ENCODE results near the gene DCLK3. TPM values are rescaled to one million over a fixed set of nuclear protein-coding genes. Genes with fewer than 3 reads are reported as not detected.

DCLK3 gene
- total and polyA plus RNA-seq, 5 donors from 2014 or later = not detected

DNA sequence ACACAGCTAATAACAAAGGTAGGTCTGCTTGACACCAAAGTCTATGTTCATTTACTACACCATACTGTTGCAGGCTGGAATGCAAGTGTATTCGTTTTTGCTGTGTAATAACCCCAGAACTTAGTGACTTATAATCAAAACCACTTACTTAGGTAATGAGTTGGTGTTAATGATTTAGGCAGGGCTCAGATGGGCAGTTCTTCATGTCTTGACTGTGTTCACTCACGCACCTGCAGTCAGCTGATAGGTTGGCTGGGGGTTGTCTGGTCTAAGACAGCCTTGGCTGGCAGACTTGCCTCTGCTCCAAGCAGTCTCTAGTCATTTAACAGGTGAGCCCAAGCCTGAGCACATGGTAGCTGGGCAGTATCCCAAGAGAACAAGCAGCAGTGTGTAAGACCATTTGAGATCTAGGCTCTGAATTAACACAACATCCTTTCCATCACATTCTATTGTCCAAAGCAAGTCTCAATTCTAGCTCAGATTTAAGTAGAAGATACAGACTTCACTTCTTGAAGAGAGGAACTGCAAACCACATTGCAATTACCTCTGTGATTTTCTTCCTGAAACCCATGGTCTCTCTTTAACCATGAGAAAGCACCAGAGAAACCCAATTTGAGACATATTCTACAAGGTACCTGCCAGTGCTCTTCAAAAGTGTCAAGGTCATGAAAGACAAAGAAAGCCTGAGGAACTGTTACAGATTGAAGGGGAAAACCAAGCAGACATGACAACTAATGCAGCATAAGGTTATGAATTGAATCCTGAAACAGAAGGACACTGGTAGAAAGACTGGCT is 13.3 kb upstream of the DCLK3 start:
- H3K27ac ChIP-seq (ENCODE audit: insufficient read depth, low read length, poor library complexity, severe bottlenecking) = no peak overlapping the region
- no peak for DNase-seq
- no peaks in the 10 kb centered on the region for H3K36me3 Mint-ChIP-seq
- H3K4me1 Mint-ChIP-seq = no peaks in the 10 kb centered on the region
- H3K9me3 Mint-ChIP-seq = peaks cover 0 to 1% (median 0%) of the 10 kb centered on the region in 7 donors
- H3K4me1 ChIP-seq (ENCODE audit: control insufficient read depth, insufficient read depth, low read length, poor library complexity, severe bottlenecking) = no peaks in the 10 kb centered on the region
- peak overlapping the region in 1 of 3 donors; percentile 21 for H3K27ac Mint-ChIP-seq
- peaks cover 6% of the 10 kb centered on the region for H3K27me3 ChIP-seq (ENCODE audit: control insufficient read depth, insufficient read depth, low read length)
- no peak overlapping the region for H3K4me3 ChIP-seq (ENCODE audit: low read depth, low read length)
- no peaks in the 10 kb centered on the region for H3K36me3 ChIP-seq (ENCODE audit: control insufficient read depth, insufficient read depth, low read length)
- H3K27me3 Mint-ChIP-seq = peaks cover 15% of the 10 kb centered on the region
- no peaks in the 10 kb centered on the region for H3K9me3 ChIP-seq (ENCODE audit: control insufficient read depth in 2 of 2, low read length in 2 of 2)
- no peak for ATAC-seq (ENCODE audit: low read depth in 2 of 2)
- H3K4me3 Mint-ChIP-seq = no peak overlapping the region

GRCh38 chr3:36776436-36776835 is 12.1 kb upstream of the DCLK3 start:
- Mint-ChIP-seq H3K27me3 (peaks cover 15% of the 10 kb centered on the region), H3K27ac (no peak overlapping the region), H3K9me3 (peaks cover 0 to 2% (median 0%) of the 10 kb centered on the region in 7 donors), H3K4me3 (no peak overlapping the region), H3K4me1 (no peaks in the 10 kb centered on the region), H3K36me3 (no peaks in the 10 kb centered on the region)
- Histone ChIP-seq H3K36me3 (ENCODE audit: control insufficient read depth, insufficient read depth, low read length) (no peaks in the 10 kb centered on the region), H3K4me1 (ENCODE audit: control insufficient read depth, insufficient read depth, low read length, poor library complexity, severe bottlenecking) (no peaks in the 10 kb centered on the region), H3K4me3 (ENCODE audit: low read depth, low read length) (no peak overlapping the region), H3K27me3 (ENCODE audit: control insufficient read depth, insufficient read depth, low read length) (peaks cover 6% of the 10 kb centered on the region), H3K9me3 (ENCODE audit: control insufficient read depth in 2 of 2, low read length in 2 of 2) (no peaks in the 10 kb centered on the region), H3K27ac (ENCODE audit: insufficient read depth, low read length, poor library complexity, severe bottlenecking) (no peak overlapping the region)
- no peak for ATAC-seq (ENCODE audit: low read depth in 2 of 2)
- no peak for DNase-seq

- H3K27me3 ChIP-seq (ENCODE audit: control insufficient read depth, insufficient read depth, low read length) = peaks cover 8% of the 10 kb centered on the region
- no peak for ATAC-seq (ENCODE audit: low read depth in 2 of 2)
- Mint-ChIP-seq H3K27me3 (peaks cover 18% of the 10 kb centered on the region), H3K4me1 (no peaks in the 10 kb centered on the region), H3K4me3 (no peak overlapping the region), H3K27ac (no peak overlapping the region), H3K9me3 (peaks cover 0 to 2% (median 0%) of the 10 kb centered on the region in 7 donors), H3K36me3 (no peaks in the 10 kb centered on the region)
- H3K4me3 ChIP-seq (ENCODE audit: low read depth, low read length) = no peak overlapping the region
- no peak for DNase-seq
- H3K27ac ChIP-seq (ENCODE audit: insufficient read depth, low read length, poor library complexity, severe bottlenecking) = no peak overlapping the region
- no peaks in the 10 kb centered on the region for H3K4me1 ChIP-seq (ENCODE audit: control insufficient read depth, insufficient read depth, low read length, poor library complexity, severe bottlenecking)
- H3K36me3 ChIP-seq (ENCODE audit: control insufficient read depth, insufficient read depth, low read length) = no peaks in the 10 kb centered on the region
- no peaks in the 10 kb centered on the region for H3K9me3 ChIP-seq (ENCODE audit: control insufficient read depth in 2 of 2, low read length in 2 of 2)
Measured at GRCh38 chr3:36774052-36774451, 9.7 kb upstream of the DCLK3 start.

DNA sequence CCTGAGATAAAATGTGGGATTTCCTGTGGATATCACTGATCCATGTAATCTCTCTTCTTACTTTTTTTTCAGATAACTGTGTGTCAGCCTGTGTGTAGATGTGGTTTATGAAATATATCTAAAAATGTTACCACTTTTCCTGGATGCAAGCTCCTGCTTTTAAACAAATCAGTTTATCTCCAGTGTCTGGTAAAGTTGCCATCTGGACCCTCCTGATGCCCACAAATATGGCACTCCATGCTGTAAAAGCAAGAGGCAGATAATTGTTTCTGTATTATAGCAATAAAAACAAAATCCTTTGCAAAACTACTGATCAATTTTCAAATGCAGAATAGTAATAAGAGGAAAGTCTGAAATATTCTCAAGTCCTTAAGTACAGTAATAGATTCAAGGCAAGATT is 7.6 kb upstream of the DCLK3 start:
- ATAC-seq (ENCODE audit: low read depth in 2 of 2) (no peak), DNase-seq (no peak)
- Mint-ChIP-seq H3K4me1 (no peaks in the 10 kb centered on the region), H3K27ac (no peak overlapping the region), H3K27me3 (peaks cover 18% of the 10 kb centered on the region), H3K36me3 (no peaks in the 10 kb centered on the region), H3K4me3 (no peak overlapping the region), H3K9me3 (peaks cover 0 to 2% (median 0%) of the 10 kb centered on the region in 7 donors)
- Histone ChIP-seq H3K4me3 (ENCODE audit: low read depth, low read length) (no peak overlapping the region), H3K36me3 (ENCODE audit: control insufficient read depth, insufficient read depth, low read length) (no peaks in the 10 kb centered on the region), H3K4me1 (ENCODE audit: control insufficient read depth, insufficient read depth, low read length, poor library complexity, severe bottlenecking) (no peaks in the 10 kb centered on the region), H3K9me3 (ENCODE audit: control insufficient read depth in 2 of 2, low read length in 2 of 2) (no peaks in the 10 kb centered on the region), H3K27ac (ENCODE audit: insufficient read depth, low read length, poor library complexity, severe bottlenecking) (no peak overlapping the region), H3K27me3 (ENCODE audit: control insufficient read depth, insufficient read depth, low read length) (peaks cover 11% of the 10 kb centered on the region)

GRCh38 chr3:36769926-36770325 is 5.6 kb upstream of the DCLK3 start:
- Mint-ChIP-seq H3K27me3 (peaks cover 28% of the 10 kb centered on the region), H3K4me1 (peaks cover 0 to 3% (median 1%) of the 10 kb centered on the region in 4 donors), H3K27ac (no peak overlapping the region), H3K36me3 (no peaks in the 10 kb centered on the region), H3K4me3 (no peak overlapping the region), H3K9me3 (peaks cover 0 to 2% (median 0%) of the 10 kb centered on the region in 7 donors)
- peaks cover 22% of the 10 kb centered on the region for H3K27me3 ChIP-seq (ENCODE audit: control insufficient read depth, insufficient read depth, low read length)
- DNase-seq (no peak), ATAC-seq (ENCODE audit: low read depth in 2 of 2) (no peak)
- no peaks in the 10 kb centered on the region for H3K36me3 ChIP-seq (ENCODE audit: control insufficient read depth, insufficient read depth, low read length)
- H3K9me3 ChIP-seq (ENCODE audit: control insufficient read depth in 2 of 2, low read length in 2 of 2) = no peaks in the 10 kb centered on the region
- no peaks in the 10 kb centered on the region for H3K4me1 ChIP-seq (ENCODE audit: control insufficient read depth, insufficient read depth, low read length, poor library complexity, severe bottlenecking)
- no peak overlapping the region for H3K4me3 ChIP-seq (ENCODE audit: low read depth, low read length)
- no peak overlapping the region for H3K27ac ChIP-seq (ENCODE audit: insufficient read depth, low read length, poor library complexity, severe bottlenecking)

GRCh38 chr3:36765104-36765503 is 751 bp upstream of the DCLK3 start:
- peaks cover 49% of the 10 kb centered on the region for H3K27me3 ChIP-seq (ENCODE audit: control insufficient read depth, insufficient read depth, low read length)

GRCh38 chr3:36764704-36765038 is 318 bp upstream of the DCLK3 start:
- H3K27me3 ChIP-seq (ENCODE audit: control insufficient read depth, insufficient read depth, low read length) = peaks cover 51% of the 10 kb centered on the region
- H3K27me3 Mint-ChIP-seq = peaks cover 69% of the 10 kb centered on the region
- H3K4me1 ChIP-seq (ENCODE audit: control insufficient read depth, insufficient read depth, low read length, poor library complexity, severe bottlenecking) = no peaks in the 10 kb centered on the region
- H3K36me3 ChIP-seq (ENCODE audit: control insufficient read depth, insufficient read depth, low read length) = no peaks in the 10 kb centered on the region
- no peak overlapping the region for H3K4me3 ChIP-seq (ENCODE audit: low read depth, low read length)
- H3K4me1 Mint-ChIP-seq = peaks cover 0 to 12% (median 1%) of the 10 kb centered on the region in 4 donors
- no peak for ATAC-seq (ENCODE audit: low read depth in 2 of 2)
- H3K9me3 Mint-ChIP-seq = peaks cover 0 to 4% (median 0%) of the 10 kb centered on the region in 7 donors
- no peak overlapping the region for H3K27ac ChIP-seq (ENCODE audit: insufficient read depth, low read length, poor library complexity, severe bottlenecking)
- no peak for DNase-seq
- H3K36me3 Mint-ChIP-seq = no peaks in the 10 kb centered on the region
- H3K27ac Mint-ChIP-seq = peak overlapping the region in 1 of 3 donors; percentile 91
- peak overlapping the region in 2 of 4 donors; percentile 39 to 64 for H3K4me3 Mint-ChIP-seq
- no peaks in the 10 kb centered on the region for H3K9me3 ChIP-seq (ENCODE audit: control insufficient read depth in 2 of 2, low read length in 2 of 2)

More at GRCh38 chr3:36765104-36765503, 751 bp upstream of the DCLK3 start:
- Histone ChIP-seq H3K27ac (ENCODE audit: insufficient read depth, low read length, poor library complexity, severe bottlenecking) (no peak overlapping the region), H3K36me3 (ENCODE audit: control insufficient read depth, insufficient read depth, low read length) (no peaks in the 10 kb centered on the region), H3K9me3 (ENCODE audit: control insufficient read depth in 2 of 2, low read length in 2 of 2) (no peaks in the 10 kb centered on the region), H3K4me3 (ENCODE audit: low read depth, low read length) (no peak overlapping the region), H3K4me1 (ENCODE audit: control insufficient read depth, insufficient read depth, low read length, poor library complexity, severe bottlenecking) (no peaks in the 10 kb centered on the region)
- H3K27ac Mint-ChIP-seq = no peak overlapping the region
- no peaks in the 10 kb centered on the region for H3K36me3 Mint-ChIP-seq
- H3K4me1 Mint-ChIP-seq = peaks cover 0 to 12% (median 1%) of the 10 kb centered on the region in 4 donors
- ATAC-seq (ENCODE audit: low read depth in 2 of 2) (no peak), DNase-seq (no peak)
- peaks cover 65% of the 10 kb centered on the region for H3K27me3 Mint-ChIP-seq
- peak overlapping the region in 1 of 4 donors; percentile 64 for H3K4me3 Mint-ChIP-seq
- H3K9me3 Mint-ChIP-seq = peaks cover 0 to 5% (median 0%) of the 10 kb centered on the region in 7 donors

Measured in CD4-positive, CD25-positive, alpha-beta regulatory T cell (primary cell).